Common myeloid progenitor, CD34-positive (primary cell): Measurements from ENCODE around the gene C1orf226.

Experiments used
- CTCF ChIA-PET: fragments of 350-600 bp; sonication (Branson Sonifier 250); formaldehyde crosslinking; loops from one replicate; lab custom pipeline; 2021; ENCODE audit warnings: antibody characterized with exemption; lab: Charles Lee
- POLR2A ChIA-PET: fragments of 350-600 bp; sonication (Branson Sonifier 250); formaldehyde crosslinking; loops from one replicate; lab custom pipeline; 2021; ENCODE audit warnings: antibody characterized with exemption; lab: Charles Lee
- DNase-seq, 3 donors: peaks; one replicate each; pipeline versions ENCODE4 v3.0.0 to v3.0.0-alpha.2; 2013
- H3K27ac ChIP-seq, 2 experiments: 1 replicate in 1 of 2; 2 replicates in 1 of 2; pipeline ENCODE4 v1.7.0; 2013; ENCODE audit warnings: inconsistent platforms in 2 of 2, low read length in 2 of 2, mild to moderate bottlenecking in 2 of 2, low read depth in 1 of 2, moderate library complexity in 1 of 2; ENCODE audit not compliant: severe bottlenecking in 2 of 2, insufficient read depth in 1 of 2, poor library complexity in 1 of 2
- H3K27me3 ChIP-seq, 5 experiments: replicated peaks in 2 of 5; 1 replicate in 3 of 5; 2 replicates in 2 of 5; pipeline versions ENCODE4 v1.6.1 to v1.7.0; 2013; ENCODE audit warnings: low read length in 4 of 5, mild to moderate bottlenecking in 2 of 5, moderate library complexity in 2 of 5, inconsistent platforms in 1 of 5; ENCODE audit not compliant: insufficient read depth in 5 of 5, control insufficient read depth in 4 of 5
- H3K36me3 ChIP-seq, 4 experiments: 1 replicate in 2 of 4; 2 replicates in 2 of 4; pipeline versions ENCODE4 v1.6.1 to v1.7.0; 2013; ENCODE audit warnings: low read length in 3 of 4, control low read depth in 1 of 4, mild to moderate bottlenecking in 1 of 4; ENCODE audit not compliant: control insufficient read depth in 4 of 4, insufficient read depth in 4 of 4
- H3K4me1 ChIP-seq, 4 experiments: 1 replicate in 3 of 4; 2 replicates in 1 of 4; pipeline versions ENCODE4 v1.6.1 to v1.7.1; 2013; ENCODE audit warnings: low read length in 3 of 4, mild to moderate bottlenecking in 3 of 4, control low read depth in 1 of 4, inconsistent platforms in 1 of 4, moderate library complexity in 1 of 4; ENCODE audit not compliant: control insufficient read depth in 4 of 4, insufficient read depth in 4 of 4; ENCODE audit errors: control extremely low read depth in 1 of 4
- H3K4me3 ChIP-seq, 7 experiments: 1 replicate in 4 of 7; 2 replicates in 3 of 7; pipeline versions ENCODE4 v1.5.1 to v1.7.0; 2013; ENCODE audit warnings: mild to moderate bottlenecking in 7 of 7, low read length in 6 of 7, moderate library complexity in 6 of 7, inconsistent platforms in 2 of 7, low read depth in 2 of 7, control low read depth in 1 of 7; ENCODE audit not compliant: insufficient read depth in 4 of 7, control insufficient read depth in 1 of 7; ENCODE audit errors: extremely low read depth in 1 of 7
- H3K9me3 ChIP-seq, 5 experiments: 1 replicate in 4 of 5; 2 replicates in 1 of 5; pipeline versions ENCODE4 v1.6.1 to v1.7.1; 2013; ENCODE audit warnings: low read length in 4 of 5, mild to moderate bottlenecking in 2 of 5, inconsistent platforms in 1 of 5, low read depth in 1 of 5, moderate library complexity in 1 of 5; ENCODE audit not compliant: control insufficient read depth in 4 of 5, insufficient read depth in 2 of 5; ENCODE audit errors: control extremely low read depth in 1 of 5
- WGBS: methylation state at CpG from one replicate; pipeline ENCODE4 v1.1.5; 2013; ENCODE audit not compliant: insufficient coverage; 5-methylcytosine and 5-hydroxymethylcytosine counted together

Gene C1orf226

GRCh38 chr1:162359523-162360236, 21.8 kb upstream of the C1orf226 start:
- no peak overlapping the region for H3K27ac ChIP-seq
- no peaks in the 10 kb centered on the region for H3K36me3 ChIP-seq
- H3K4me3 ChIP-seq: no peak overlapping the region
- ChIA-PET CTCF (interaction anchor here (0.7 to 1.2 kb wide), 5 partner anchors 9 to 107 kb away, joined by 3 to 5 read pairs (median 3); partner anchors contain the start of gene SPATA46), POLR2A (no interaction called here)
- no peaks in the 10 kb centered on the region for H3K4me1 ChIP-seq
- DNase-seq: no peak
- H3K9me3 ChIP-seq: no peaks in the 10 kb centered on the region
- H3K27me3 ChIP-seq: no peaks in the 10 kb centered on the region
- WGBS: 88% methylated on average over 7 of the region's 10 CpGs

GRCh38 chr1:162360237-162360873, 21.2 kb upstream of the C1orf226 start:
- no peak overlapping the region for H3K27ac ChIP-seq
- H3K4me1 ChIP-seq: no peaks in the 10 kb centered on the region
- no peaks in the 10 kb centered on the region for H3K27me3 ChIP-seq
- H3K36me3 ChIP-seq: no peaks in the 10 kb centered on the region
- 99% methylated on average over 7 of the region's 10 CpGs for WGBS
- POLR2A ChIA-PET: no interaction called here
- CTCF ChIA-PET: interaction anchor here (0.7 to 1.2 kb wide), 5 partner anchors 8 to 107 kb away, joined by 3 to 5 read pairs (median 3); partner anchors contain the start of gene SPATA46
- no peaks in the 10 kb centered on the region for H3K9me3 ChIP-seq
- DNase-seq: no peak
- no peak overlapping the region for H3K4me3 ChIP-seq

GRCh38 chr1:162360874-162361260, 20.7 kb upstream of the C1orf226 start:
- ChIA-PET CTCF (interaction anchor here (1.1 kb wide), 1 partner anchor 11 kb away, joined by 3 read pairs; no protein-coding TSS in a partner anchor), POLR2A (no interaction called here)
- no peaks in the 10 kb centered on the region for H3K4me1 ChIP-seq
- 100% methylated on average over 3 of the region's 4 CpGs for WGBS
- H3K9me3 ChIP-seq: no peaks in the 10 kb centered on the region
- no peaks in the 10 kb centered on the region for H3K36me3 ChIP-seq
- DNase-seq: no peak
- H3K27me3 ChIP-seq: no peaks in the 10 kb centered on the region
- H3K27ac ChIP-seq: no peak overlapping the region
- no peak overlapping the region for H3K4me3 ChIP-seq

GRCh38 chr1:162361349-162361748, 20.2 kb upstream of the C1orf226 start:
- H3K27me3 ChIP-seq: no peaks in the 10 kb centered on the region
- no peak for DNase-seq
- POLR2A ChIA-PET: no interaction called here
- H3K27ac ChIP-seq: no peak overlapping the region
- H3K36me3 ChIP-seq: no peaks in the 10 kb centered on the region
- H3K9me3 ChIP-seq: no peaks in the 10 kb centered on the region
- WGBS: 93% methylated on average over 5 of the region's 5 CpGs
- no peak overlapping the region for H3K4me3 ChIP-seq
- no peaks in the 10 kb centered on the region for H3K4me1 ChIP-seq
- CTCF ChIA-PET: interaction anchor here (1.1 kb wide), 1 partner anchor 10 kb away, joined by 3 read pairs; no protein-coding TSS in a partner anchor

GRCh38 chr1:162363823-162364222, 17.7 kb upstream of the C1orf226 start:
- H3K27ac ChIP-seq: no peak overlapping the region
- H3K4me1 ChIP-seq: no peaks in the 10 kb centered on the region
- H3K36me3 ChIP-seq: no peaks in the 10 kb centered on the region
- ChIA-PET POLR2A (no interaction called here), CTCF (interaction anchor here (2.5 to 2.8 kb wide), 2 partner anchors 8 to 9 kb away, joined by 8 to 11 read pairs; no protein-coding TSS in a partner anchor)
- no peak overlapping the region for H3K4me3 ChIP-seq
- no peaks in the 10 kb centered on the region for H3K27me3 ChIP-seq
- WGBS: 100% methylated on average over 2 of the region's 3 CpGs
- no peak for DNase-seq
- H3K9me3 ChIP-seq: no peaks in the 10 kb centered on the region

- H3K4me1 ChIP-seq: no peaks in the 10 kb centered on the region
- 90% methylated on average over 1 of the region's 1 CpG for WGBS
- POLR2A ChIA-PET: no interaction called here
Measured at GRCh38 chr1:162364498-162364897, 17.0 kb upstream of the C1orf226 start.

More at GRCh38 chr1:162364498-162364897, 17.0 kb upstream of the C1orf226 start:
- Histone ChIP-seq H3K27ac (no peak overlapping the region), H3K27me3 (no peaks in the 10 kb centered on the region), H3K9me3 (no peaks in the 10 kb centered on the region), H3K36me3 (no peaks in the 10 kb centered on the region), H3K4me3 (no peak overlapping the region)
- DNase-seq: no peak
- CTCF ChIA-PET: interaction anchor here (0.8 to 2.8 kb wide), 3 partner anchors 8 to 15 kb away, joined by 3 to 11 read pairs (median 8); no protein-coding TSS in a partner anchor
